Measurements from ENCODE around the gene HDAC4. TPM values are rescaled to one million over a fixed set of nuclear protein-coding genes. Genes with fewer than 3 reads are reported as not detected.

Gene HDAC4
- total RNA-seq, 1 experiment from 2014 or later = 32.0 TPM

- TF ChIP-seq CTCF (conservative IDR thresholded peaks at IDR 0.05) = no peak
- H2BK15ac ChIP-seq (ENCODE audit: low read depth, low read length) = no peak overlapping the region
- no peak overlapping the region for H2BK5ac ChIP-seq (ENCODE audit: insufficient read length, low read length)
- H3K18ac ChIP-seq (ENCODE audit: insufficient read length, low read depth, low read length) = no peak overlapping the region
- H3K4ac ChIP-seq (ENCODE audit: low read depth, low read length) = no peak overlapping the region
- H2AK5ac ChIP-seq (ENCODE audit: insufficient read length, low read length) = no peak overlapping the region
- H3K23me2 ChIP-seq (ENCODE audit: insufficient read length, low read depth, low read length, poor library complexity, severe bottlenecking) = no peaks in the 10 kb centered on the region
- Mint-ChIP-seq H3K27ac (peak overlapping the region in 2 of 3 experiments; percentile 39 to 49; a peak in 2 of 7 replicates), H3K4me3 (no peak overlapping the region), H3K4me1 (peaks cover 66 to 74% of the 10 kb centered on the region in 2 experiments), H3K27me3 (ENCODE audit: low read depth) (no peaks in the 10 kb centered on the region), H3K9me3 (no peaks in the 10 kb centered on the region), H3K36me3 (ENCODE audit: insufficient read depth in 1 of 3, low read depth in 3 of 3) (no peaks in the 10 kb centered on the region; a peak in 1 of 7 replicates)
- H3T11ph ChIP-seq (ENCODE audit: low read length) = no peak overlapping the region
- DNase-seq = no peak
- no CpG with 5 or more reads among the region's 10 CpGs for WGBS (ENCODE audit: extremely low coverage, insufficient read length, low lambda C conversion rate)
- H3K27me3 ChIP-seq (ENCODE audit: insufficient read depth, low read length) = no peaks in the 10 kb centered on the region; the same call in 1 of the 2 replicates
- H3K79me2 ChIP-seq (ENCODE audit: insufficient read depth, low read length) = peaks cover 10% of the 10 kb centered on the region; the same call in 1 of the 2 replicates
- H3K9me3 ChIP-seq (ENCODE audit: control insufficient read depth, low read depth, low read length) = no peaks in the 10 kb centered on the region
- H3K4me2 ChIP-seq (ENCODE audit: insufficient read depth, insufficient read length, low read length) = no peak overlapping the region
- H4K91ac ChIP-seq (ENCODE audit: insufficient read length, low read depth, low read length) = no peak overlapping the region
- H4K5ac ChIP-seq (ENCODE audit: insufficient read length, low read depth, low read length) = no peak overlapping the region
- no peak overlapping the region for H2BK12ac ChIP-seq (ENCODE audit: insufficient read length, low read depth, low read length)
- no peak overlapping the region for H3K14ac ChIP-seq (ENCODE audit: insufficient read depth, low read length)
- no peaks in the 10 kb centered on the region for H4K20me1 ChIP-seq (ENCODE audit: control insufficient read depth, insufficient read depth, insufficient read length)
- H3K27ac ChIP-seq (ENCODE audit: insufficient read length, low read depth, low read length) = no peak overlapping the region
- H4K8ac ChIP-seq (replicated peaks; ENCODE audit: insufficient read length, low read depth, low read length) = no peak overlapping the region
- no peaks in the 10 kb centered on the region; the same call in 1 of the 2 replicates for H3K4me1 ChIP-seq (ENCODE audit: insufficient read depth, low read length)
- peaks cover 5% of the 10 kb centered on the region for H3K79me1 ChIP-seq (ENCODE audit: insufficient read depth, low read depth, low read length, poor library complexity, severe bottlenecking)
- no peak overlapping the region for H3K56ac ChIP-seq (ENCODE audit: insufficient read length, low read depth, low read length)
- H2BK20ac ChIP-seq (ENCODE audit: low read depth, low read length, poor library complexity, severe bottlenecking) = no peak overlapping the region
- H2AFZ ChIP-seq (ENCODE audit: low read length) = no peak overlapping the region
- H2BK120ac ChIP-seq (ENCODE audit: low read depth, low read length, poor library complexity, severe bottlenecking) = no peak overlapping the region
- H3K23ac ChIP-seq (ENCODE audit: insufficient read length, low read depth, low read length) = no peak overlapping the region
- H3K9ac ChIP-seq (ENCODE audit: extremely low read depth, insufficient read length, low read length) = no peak overlapping the region
These were observed 130.9 kb downstream of the HDAC4 start for GRCh38 chr2:239269916-239270315.
